ENCODE data around the gene ATR. TPM values are rescaled to one million over a fixed set of nuclear protein-coding genes. Genes with fewer than 3 reads are reported as not detected.
A peak's percentile ranks its signal among the peaks of the same experiment; 100 is the strongest.

ATR gene
- total and polyA plus RNA-seq, 9 of the 15 experiments (the other 6 are each of a cell fraction or from before 2014, with no cell fraction given) = 18.0 to 37.8 (median 23.2) TPM

GRCh38 chr3:142595951-142596725 is 17.6 kb upstream of the ATR start, which contains the start of gene PLS1 (continued):
- TF ChIP-seq UBTF (IDR thresholded peaks at IDR 0.05; ENCODE audit: borderline replicate concordance in 1 of 2, low read depth in 2 of 2, low read length in 2 of 2) (peak in 1 of 2 experiments; percentile 74; a peak in 2 of 4 replicates), TRIM25 (IDR thresholded peaks at IDR 0.05; ENCODE audit: borderline replicate concordance) (0 out of 2 replicates have a peak, but pooled peaks have one; percentile 64), PCBP1 (IDR thresholded peaks at IDR 0.05; ENCODE audit: low read depth, low read length, poor library complexity, severe bottlenecking) (peak; percentile 59), HDAC3 (IDR thresholded peaks at IDR 0.05; ENCODE audit: borderline replicate concordance, partially characterized antibody) (peak; percentile 81), TOE1 (IDR thresholded peaks at IDR 0.05; ENCODE audit: borderline replicate concordance) (peak; percentile 91), TOE1 (CRISPR knock-in tag; IDR thresholded peaks at IDR 0.05; ENCODE audit: borderline replicate concordance, low read depth) (no peak), FOXA3 (CRISPR knock-in tag; conservative IDR thresholded peaks at IDR 0.05 in 1 of 2, IDR thresholded peaks at IDR 0.05 in 1 of 2) (0 out of 4 replicates have a peak, but pooled peaks of 1 of the 2 experiments have one; percentile 40), AFF4 (CRISPR knock-in tag; IDR thresholded peaks at IDR 0.05) (peak; percentile 81), MAFK (IDR thresholded peaks at IDR 0.05; ENCODE audit: low read length) (no peak), FOSL1 (tag; conservative IDR thresholded peaks at IDR 0.05) (peak; percentile 20), ZBTB1 (CRISPR knock-in tag; IDR thresholded peaks at IDR 0.05; ENCODE audit: borderline replicate concordance, low read depth) (peak; percentile 59; the same call in 1 of the 2 replicates), CREM (IDR thresholded peaks at IDR 0.05; ENCODE audit: low read depth) (peak; percentile 63)
- TF ChIP-seq, protein P1, sequence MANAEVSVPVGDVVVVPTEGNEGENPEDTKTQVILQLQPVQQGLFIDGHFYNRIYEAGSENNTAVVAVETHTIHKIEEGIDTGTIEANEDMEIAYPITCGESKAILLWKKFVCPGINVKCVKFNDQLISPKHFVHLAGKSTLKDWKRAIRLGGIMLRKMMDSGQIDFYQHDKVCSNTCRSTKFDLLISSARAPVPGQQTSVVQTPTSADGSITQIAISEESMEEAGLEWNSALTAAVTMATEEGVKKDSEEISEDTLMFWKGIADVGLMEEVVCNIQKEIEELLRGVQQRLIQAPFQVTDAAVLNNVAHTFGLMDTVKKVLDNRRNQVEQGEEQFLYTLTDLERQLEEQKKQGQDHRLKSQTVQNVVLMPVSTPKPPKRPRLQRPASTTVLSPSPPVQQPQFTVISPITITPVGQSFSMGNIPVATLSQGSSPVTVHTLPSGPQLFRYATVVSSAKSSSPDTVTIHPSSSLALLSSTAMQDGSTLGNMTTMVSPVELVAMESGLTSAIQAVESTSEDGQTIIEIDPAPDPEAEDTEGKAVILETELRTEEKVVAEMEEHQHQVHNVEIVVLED (CRISPR knock-in tag; IDR thresholded peaks at IDR 0.05) = peak; percentile 57; the same call in 1 of the 2 replicates
